ENCODE results near the gene ARHGAP6. TPM values are rescaled to one million over a fixed set of nuclear protein-coding genes. Genes with fewer than 3 reads are reported as not detected.
"Not testable (repeated sequence)": the region's sequence is repeated elsewhere in the genome, so short reads cannot be mapped to it uniquely, and the experiment has no call there.

ARHGAP6 gene
- total and polyA plus RNA-seq, 2 donors from 2014 or later: 6.0 to 20.4 TPM

- Histone ChIP-seq H3K36me3 (ENCODE audit: control insufficient read depth in 2 of 3, insufficient read depth in 3 of 3, low read length in 3 of 3) (no peaks in the 10 kb centered on the region), H3K27ac (ENCODE audit: low read depth in 2 of 2, low read length in 2 of 2) (no peak overlapping the region), H3K27me3 (ENCODE audit: control insufficient read depth, insufficient read depth, low read length) (no peaks in the 10 kb centered on the region), H3K9me3 (ENCODE audit: control insufficient read depth in 2 of 3, insufficient read depth in 1 of 3, low read length in 3 of 3) (peaks cover 0 to 3% (median 0%) of the 10 kb centered on the region in 3 donors), H3K4me3 (ENCODE audit: low read length in 3 of 3) (no peak overlapping the region), H3K9ac (ENCODE audit: low read length in 3 of 3) (no peak overlapping the region), H3K4me1 (ENCODE audit: control insufficient read depth in 2 of 3, insufficient read depth in 2 of 3, low read depth in 1 of 3, low read length in 3 of 3) (no peaks in the 10 kb centered on the region)
- DNase-seq (no peak), FAIRE-seq (peak; percentile 57)
- no peak for TF ChIP-seq CTCF (IDR thresholded peaks at IDR 0.05; ENCODE audit: borderline replicate concordance, extremely low read depth, insufficient read depth)
- intact Hi-C loops (cut with DNase I): no loop called here
These were observed 298.6 kb downstream of the ARHGAP6 start for GRCh38 chrX:11366998-11367595.

GRCh38 chrX:11365426-11365825, 300.3 kb downstream of the ARHGAP6 start:
- DNase-seq (no peak), FAIRE-seq (peak; percentile 89)
- intact Hi-C loops (cut with DNase I): no loop called here
- no peaks in the 10 kb centered on the region for H3K4me1 ChIP-seq (ENCODE audit: control insufficient read depth in 2 of 3, insufficient read depth in 2 of 3, low read depth in 1 of 3, low read length in 3 of 3)
- no peak for TF ChIP-seq CTCF (IDR thresholded peaks at IDR 0.05; ENCODE audit: borderline replicate concordance, extremely low read depth, insufficient read depth)
- H3K27ac ChIP-seq (ENCODE audit: low read depth in 2 of 2, low read length in 2 of 2): no peak overlapping the region
- no peaks in the 10 kb centered on the region for H3K27me3 ChIP-seq (ENCODE audit: control insufficient read depth, insufficient read depth, low read length)
- no peaks in the 10 kb centered on the region for H3K36me3 ChIP-seq (ENCODE audit: control insufficient read depth in 2 of 3, insufficient read depth in 3 of 3, low read length in 3 of 3)
- H3K9ac ChIP-seq (ENCODE audit: low read length in 3 of 3): no peak overlapping the region
- H3K9me3 ChIP-seq (ENCODE audit: control insufficient read depth in 2 of 3, insufficient read depth in 1 of 3, low read length in 3 of 3): peaks cover 0 to 3% (median 0%) of the 10 kb centered on the region in 3 donors
- H3K4me3 ChIP-seq (ENCODE audit: low read length in 3 of 3): no peak overlapping the region

GRCh38 chrX:11364835-11365234, 300.9 kb downstream of the ARHGAP6 start:
- Histone ChIP-seq H3K27ac (ENCODE audit: low read depth in 2 of 2, low read length in 2 of 2) (no peak overlapping the region), H3K9me3 (ENCODE audit: control insufficient read depth in 2 of 3, insufficient read depth in 1 of 3, low read length in 3 of 3) (no peaks in the 10 kb centered on the region), H3K36me3 (ENCODE audit: control insufficient read depth in 2 of 3, insufficient read depth in 3 of 3, low read length in 3 of 3) (no peaks in the 10 kb centered on the region), H3K4me1 (ENCODE audit: control insufficient read depth in 2 of 3, insufficient read depth in 2 of 3, low read depth in 1 of 3, low read length in 3 of 3) (no peaks in the 10 kb centered on the region), H3K4me3 (ENCODE audit: low read length in 3 of 3) (no peak overlapping the region), H3K9ac (ENCODE audit: low read length in 3 of 3) (no peak overlapping the region), H3K27me3 (ENCODE audit: control insufficient read depth, insufficient read depth, low read length) (no peaks in the 10 kb centered on the region)
- no peak for FAIRE-seq
- no peak for DNase-seq
- intact Hi-C loops (cut with DNase I): no loop called here
- TF ChIP-seq CTCF (IDR thresholded peaks at IDR 0.05; ENCODE audit: borderline replicate concordance, extremely low read depth, insufficient read depth): no peak

- H3K4me1 ChIP-seq (ENCODE audit: control insufficient read depth in 2 of 3, insufficient read depth in 2 of 3, low read depth in 1 of 3, low read length in 3 of 3); H3K36me3 ChIP-seq (ENCODE audit: control insufficient read depth in 2 of 3, insufficient read depth in 3 of 3, low read length in 3 of 3); H3K27me3 ChIP-seq (ENCODE audit: control insufficient read depth, insufficient read depth, low read length); FAIRE-seq; H3K9ac ChIP-seq (ENCODE audit: low read length in 3 of 3); DNase-seq; H3K9me3 ChIP-seq (ENCODE audit: control insufficient read depth in 2 of 3, insufficient read depth in 1 of 3, low read length in 3 of 3); H3K4me3 ChIP-seq (ENCODE audit: low read length in 3 of 3); intact Hi-C loops (cut with DNase I); H3K27ac ChIP-seq (ENCODE audit: low read depth in 2 of 2, low read length in 2 of 2): not testable (repeated sequence)
These were observed 301.9 kb downstream of the ARHGAP6 start for GRCh38 chrX:11363825-11364224.

All from kidney (tissue), 14 donors.